ENCODE measurements around the gene NPR3. TPM values are rescaled to one million over a fixed set of nuclear protein-coding genes. Genes with fewer than 3 reads are reported as not detected.

The NPR3 gene
- polyA plus RNA-seq, 1 donor (not counting 4 experiments of a cell fraction or from before 2014, with no cell fraction given), result 0.12 TPM

DNA sequence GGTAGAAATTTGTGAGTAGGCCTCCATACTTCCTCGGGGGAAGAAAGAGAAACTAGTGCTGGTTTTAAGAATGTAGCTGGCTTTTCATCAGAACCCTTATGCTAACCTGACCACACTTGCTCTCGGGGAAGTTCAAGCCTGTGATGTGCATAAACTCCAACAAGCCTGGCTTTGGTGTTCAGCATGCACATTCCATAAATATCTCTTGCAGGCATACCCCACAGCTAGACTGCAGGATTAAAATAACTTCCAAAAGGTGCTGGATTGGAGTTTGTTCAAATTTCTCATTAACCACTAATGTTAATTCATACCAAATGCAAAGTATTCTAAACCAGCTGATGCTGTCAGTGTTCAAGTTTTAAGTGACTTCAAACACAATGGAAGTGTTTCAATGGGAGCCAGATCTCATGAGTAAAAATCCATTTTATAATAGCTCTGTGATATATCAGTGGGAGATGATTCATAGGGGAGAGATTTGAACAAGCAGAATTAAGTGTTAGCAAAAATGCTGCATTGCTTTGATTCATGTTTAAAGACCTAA, 79.4 kb downstream of the NPR3 start:
- Histone ChIP-seq H3K36me3 (ENCODE audit: control insufficient read depth in 2 of 2, extremely low read depth in 1 of 2, insufficient read depth in 2 of 2, low read length in 2 of 2) (no peaks in the 10 kb centered on the region), H3K27me3 (ENCODE audit: control insufficient read depth, extremely low read depth, insufficient read depth, low read length) (no peaks in the 10 kb centered on the region), H4K20me1 (ENCODE audit: control insufficient read depth, extremely low read depth, insufficient read depth, low read length) (no peaks in the 10 kb centered on the region), H3K79me2 (ENCODE audit: control insufficient read depth, insufficient read depth, low read length) (no peaks in the 10 kb centered on the region), H3K27ac (ENCODE audit: control insufficient read depth, insufficient read depth, low read length) (no peak overlapping the region), H3K4me2 (ENCODE audit: control insufficient read depth, extremely low read depth, insufficient read depth, low read depth, low read length) (peak overlapping the region; percentile 49), H3K4me3 (ENCODE audit: control insufficient read depth in 2 of 3, extremely low read depth in 1 of 3, insufficient read depth in 2 of 3, low read depth in 1 of 3, low read length in 3 of 3) (peak overlapping the region in 1 of 3 experiments; percentile 36), H3K9me3 (ENCODE audit: control insufficient read depth, low read depth, low read length) (no peaks in the 10 kb centered on the region), H2AFZ (ENCODE audit: control insufficient read depth, low read length) (no peak overlapping the region), H3K9me1 (ENCODE audit: control insufficient read depth, extremely low read depth, insufficient read depth, low read length) (no peaks in the 10 kb centered on the region), H3K4me1 (ENCODE audit: control insufficient read depth, extremely low read depth, insufficient read depth, low read length) (peaks cover 12% of the 10 kb centered on the region), H3K9ac (ENCODE audit: control insufficient read depth, extremely low read depth, insufficient read depth, low read length) (no peak overlapping the region)
- DNase-seq (ENCODE audit: low read depth, low spot score), result no peak
- dilution Hi-C loops (cut with MboI; ENCODE audit: extremely low pct_ligation_motif_present, low sequenced_read_pairs), result no loop called here
- FAIRE-seq, result peak; percentile 72
- TF ChIP-seq EZH2 (IDR thresholded peaks at IDR 0.05; ENCODE audit: low read length), result no peak
- TF ChIP-seq, protein P1, sequence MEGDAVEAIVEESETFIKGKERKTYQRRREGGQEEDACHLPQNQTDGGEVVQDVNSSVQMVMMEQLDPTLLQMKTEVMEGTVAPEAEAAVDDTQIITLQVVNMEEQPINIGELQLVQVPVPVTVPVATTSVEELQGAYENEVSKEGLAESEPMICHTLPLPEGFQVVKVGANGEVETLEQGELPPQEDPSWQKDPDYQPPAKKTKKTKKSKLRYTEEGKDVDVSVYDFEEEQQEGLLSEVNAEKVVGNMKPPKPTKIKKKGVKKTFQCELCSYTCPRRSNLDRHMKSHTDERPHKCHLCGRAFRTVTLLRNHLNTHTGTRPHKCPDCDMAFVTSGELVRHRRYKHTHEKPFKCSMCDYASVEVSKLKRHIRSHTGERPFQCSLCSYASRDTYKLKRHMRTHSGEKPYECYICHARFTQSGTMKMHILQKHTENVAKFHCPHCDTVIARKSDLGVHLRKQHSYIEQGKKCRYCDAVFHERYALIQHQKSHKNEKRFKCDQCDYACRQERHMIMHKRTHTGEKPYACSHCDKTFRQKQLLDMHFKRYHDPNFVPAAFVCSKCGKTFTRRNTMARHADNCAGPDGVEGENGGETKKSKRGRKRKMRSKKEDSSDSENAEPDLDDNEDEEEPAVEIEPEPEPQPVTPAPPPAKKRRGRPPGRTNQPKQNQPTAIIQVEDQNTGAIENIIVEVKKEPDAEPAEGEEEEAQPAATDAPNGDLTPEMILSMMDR (optimal IDR thresholded peaks at IDR 0.05 in 1 of 3, IDR thresholded peaks at IDR 0.05 in 1 of 3, conservative IDR thresholded peaks at IDR 0.05 in 1 of 3; ENCODE audit: extremely low read depth in 1 of 3, insufficient read depth in 2 of 3, low read length in 3 of 3), result no peak

DNA sequence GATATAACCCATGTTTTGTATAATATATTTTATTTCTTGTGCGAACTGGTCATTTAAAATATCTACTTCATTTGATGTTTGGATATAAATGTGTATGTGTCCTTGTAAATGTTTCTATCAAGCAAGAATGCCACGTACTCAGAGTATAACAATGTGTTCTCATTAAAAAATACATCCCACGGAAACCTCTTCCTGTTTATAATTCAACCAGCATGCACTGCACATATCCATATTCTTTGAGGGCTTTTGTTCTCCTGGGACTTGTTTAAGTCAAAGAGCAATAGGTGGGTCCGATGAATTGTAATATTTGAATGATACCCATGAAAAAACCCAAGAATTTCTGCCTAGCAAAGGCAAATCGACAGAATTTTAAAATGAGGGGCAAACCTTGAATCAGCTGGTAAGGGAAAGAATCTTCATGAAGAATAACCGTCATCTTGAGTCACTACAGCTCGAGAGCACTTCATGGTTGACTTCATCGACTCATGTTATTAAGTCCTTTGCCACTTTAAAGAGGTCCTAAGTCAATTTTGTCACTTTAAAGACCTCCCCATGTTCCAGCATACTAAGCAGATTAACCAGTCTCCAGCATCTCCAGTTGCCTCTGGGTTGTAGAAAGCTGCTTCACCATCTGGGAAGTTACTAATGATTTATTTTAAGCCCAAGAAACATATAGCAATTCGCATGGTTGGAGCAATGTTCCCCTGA, 80.6 kb downstream of the NPR3 start:
- Histone ChIP-seq H3K9ac (ENCODE audit: control insufficient read depth, extremely low read depth, insufficient read depth, low read length) (no peak overlapping the region), H3K27ac (ENCODE audit: control insufficient read depth, insufficient read depth, low read length) (no peak overlapping the region), H3K36me3 (ENCODE audit: control insufficient read depth in 2 of 2, extremely low read depth in 1 of 2, insufficient read depth in 2 of 2, low read length in 2 of 2) (no peaks in the 10 kb centered on the region), H2AFZ (ENCODE audit: control insufficient read depth, low read length) (no peak overlapping the region), H3K79me2 (ENCODE audit: control insufficient read depth, insufficient read depth, low read length) (no peaks in the 10 kb centered on the region), H3K4me3 (ENCODE audit: control insufficient read depth in 2 of 3, extremely low read depth in 1 of 3, insufficient read depth in 2 of 3, low read depth in 1 of 3, low read length in 3 of 3) (no peak overlapping the region), H3K27me3 (ENCODE audit: control insufficient read depth, extremely low read depth, insufficient read depth, low read length) (no peaks in the 10 kb centered on the region), H3K4me1 (ENCODE audit: control insufficient read depth, extremely low read depth, insufficient read depth, low read length) (peaks cover 12% of the 10 kb centered on the region), H3K4me2 (ENCODE audit: control insufficient read depth, extremely low read depth, insufficient read depth, low read depth, low read length) (no peak overlapping the region), H3K9me1 (ENCODE audit: control insufficient read depth, extremely low read depth, insufficient read depth, low read length) (no peaks in the 10 kb centered on the region), H4K20me1 (ENCODE audit: control insufficient read depth, extremely low read depth, insufficient read depth, low read length) (no peaks in the 10 kb centered on the region), H3K9me3 (ENCODE audit: control insufficient read depth, low read depth, low read length) (no peaks in the 10 kb centered on the region)
- DNase-seq (ENCODE audit: low read depth, low spot score), result no peak
- dilution Hi-C loops (cut with MboI; ENCODE audit: extremely low pct_ligation_motif_present, low sequenced_read_pairs), result no loop called here
- TF ChIP-seq, protein P1 (optimal IDR thresholded peaks at IDR 0.05 in 1 of 3, IDR thresholded peaks at IDR 0.05 in 1 of 3, conservative IDR thresholded peaks at IDR 0.05 in 1 of 3; ENCODE audit: extremely low read depth in 1 of 3, insufficient read depth in 2 of 3, low read length in 3 of 3), result no peak
- no peak for TF ChIP-seq EZH2 (IDR thresholded peaks at IDR 0.05; ENCODE audit: low read length)
- no peak for FAIRE-seq

Data from keratinocyte (primary cell).